Astrocyte (in vitro differentiated cells and primary cell): ENCODE data around the gene TTBK1. TPM values are rescaled to one million over a fixed set of nuclear protein-coding genes. Genes with fewer than 3 reads are reported as not detected.

Experiments used
- DNase-seq: peaks from one replicate; pipeline ENCODE4 v3.0.0-alpha.2; 2010; ENCODE audit warnings: low read depth
- FAIRE-seq: peaks from 2 replicates; lab custom pipeline; 2011; peaks lifted over from hg19 to GRCh38; lab: Jason Lieb, UNC
- H2AFZ ChIP-seq: 2 replicates; pipeline ENCODE4 v1.6.0; 2012; ENCODE audit warnings: low read depth, low read length, inconsistent platforms
- H3K27ac ChIP-seq: 2 replicates; pipeline ENCODE4 v1.5.1; 2011; ENCODE audit warnings: low read depth, low read length, inconsistent platforms
- H3K27me3 ChIP-seq: 2 replicates; pipeline ENCODE4 v1.6.0; 2011; ENCODE audit warnings: low read length, inconsistent platforms; ENCODE audit not compliant: insufficient read depth
- H3K36me3 ChIP-seq: 2 replicates; pipeline ENCODE4 v1.5.1; 2011; ENCODE audit warnings: low read length, inconsistent platforms; ENCODE audit not compliant: insufficient read depth
- H3K4me1 ChIP-seq: 2 replicates; pipeline ENCODE4 v1.5.1; 2011; ENCODE audit warnings: low read length, inconsistent platforms; ENCODE audit not compliant: insufficient read depth
- H3K4me2 ChIP-seq: 2 replicates; pipeline ENCODE4 v1.6.0; 2012; ENCODE audit warnings: low read length, inconsistent platforms
- H3K4me3 ChIP-seq: 2 replicates; pipeline ENCODE4 v1.5.1; 2011; ENCODE audit warnings: low read depth, mild to moderate bottlenecking, low read length, inconsistent platforms; ENCODE audit not compliant: insufficient read depth
- H3K79me2 ChIP-seq: 2 replicates; pipeline ENCODE4 v1.6.0; 2012; ENCODE audit warnings: mild to moderate bottlenecking, low read length, inconsistent platforms; ENCODE audit not compliant: insufficient read depth
- H3K9ac ChIP-seq: 2 replicates; pipeline ENCODE4 v1.6.0; 2012; ENCODE audit warnings: mild to moderate bottlenecking, low read length, inconsistent platforms
- H3K9me3 ChIP-seq: 2 replicates; pipeline ENCODE4 v1.5.1; 2012; ENCODE audit warnings: low read depth, mild to moderate bottlenecking, low read length, inconsistent platforms; ENCODE audit not compliant: insufficient read depth
- H4K20me1 ChIP-seq: 2 replicates; pipeline ENCODE4 v1.6.0; 2012; ENCODE audit warnings: low read length, inconsistent platforms; ENCODE audit not compliant: insufficient read depth
- H3K27ac Mint-ChIP-seq: one replicate; pipeline ENCODE4 v1.8.0; 2021; ENCODE audit warnings: mild to moderate bottlenecking, mixed read lengths; ENCODE audit not compliant: unreplicated experiment
- H3K27me3 Mint-ChIP-seq: one replicate; pipeline ENCODE4 v1.8.0; 2021; ENCODE audit warnings: low read depth, mixed read lengths; ENCODE audit not compliant: unreplicated experiment
- H3K36me3 Mint-ChIP-seq: one replicate; pipeline ENCODE4 v1.8.0; 2021; ENCODE audit warnings: low read depth, mixed read lengths; ENCODE audit not compliant: unreplicated experiment
- H3K4me1 Mint-ChIP-seq: one replicate; pipeline ENCODE4 v1.8.0; 2021; ENCODE audit warnings: low read depth, mixed read lengths; ENCODE audit not compliant: unreplicated experiment
- H3K4me3 Mint-ChIP-seq: one replicate; pipeline ENCODE4 v1.8.0; 2021; ENCODE audit warnings: mild to moderate bottlenecking, moderate library complexity, mixed read lengths; ENCODE audit not compliant: unreplicated experiment
- H3K9me3 Mint-ChIP-seq: one replicate; pipeline ENCODE4 v1.8.0; 2021; ENCODE audit warnings: mild to moderate bottlenecking, mixed read lengths; ENCODE audit not compliant: unreplicated experiment
- CTCF ChIP-seq: IDR thresholded peaks from 2 replicates; pipeline ENCODE4 v1.5.1; 2011; ENCODE audit warnings: low read depth, mild to moderate bottlenecking, inconsistent platforms, low read length, moderate library complexity; ENCODE audit not compliant: insufficient read depth
- EZH2 ChIP-seq: IDR thresholded peaks from 2 replicates; pipeline ENCODE4 v1.6.1; 2012; ENCODE audit warnings: mild to moderate bottlenecking, low read length, inconsistent platforms; ENCODE audit not compliant: insufficient read depth
- total RNA-seq: library from RNA; stranded (reverse); gene quantifications from 2 replicates; pipeline ENCODE4 v1.2.1, GENCODE V29; 2021

Gene TTBK1
- total RNA-seq, 1 donor from 2014 or later, result 0.14 TPM

- no peak for FAIRE-seq
- H3K27ac Mint-ChIP-seq, result no peak overlapping the region
- peaks cover 2% of the 10 kb centered on the region for H3K9me3 Mint-ChIP-seq
Observed at GRCh38 chr6:43283514-43283901, 40.2 kb downstream of the TTBK1 start.

GRCh38 chr6:43283905-43284304, 40.6 kb downstream of the TTBK1 start:
- FAIRE-seq (no peak), DNase-seq (no peak)
- H3K27ac ChIP-seq, result no peak overlapping the region
- H3K4me1 ChIP-seq, result no peaks in the 10 kb centered on the region
- no peak overlapping the region for H3K9ac ChIP-seq
- H3K4me2 ChIP-seq, result no peak overlapping the region
- peaks cover 7% of the 10 kb centered on the region for H3K27me3 ChIP-seq
- no peak overlapping the region for H2AFZ ChIP-seq
- no peaks in the 10 kb centered on the region for H4K20me1 ChIP-seq
- H3K27me3 Mint-ChIP-seq, result peaks cover 34% of the 10 kb centered on the region
- H3K27ac Mint-ChIP-seq, result no peak overlapping the region
- H3K79me2 ChIP-seq, result no peaks in the 10 kb centered on the region
- no peak overlapping the region for H3K4me3 ChIP-seq
- H3K36me3 Mint-ChIP-seq, result no peaks in the 10 kb centered on the region
- no peak overlapping the region for H3K4me3 Mint-ChIP-seq
- TF ChIP-seq CTCF, result no peak
- TF ChIP-seq EZH2, result no peak
- H3K4me1 Mint-ChIP-seq, result peaks cover 13% of the 10 kb centered on the region
- H3K9me3 Mint-ChIP-seq, result peaks cover 2% of the 10 kb centered on the region
- H3K9me3 ChIP-seq, result no peaks in the 10 kb centered on the region
- no peaks in the 10 kb centered on the region for H3K36me3 ChIP-seq

More at GRCh38 chr6:43283514-43283901, 40.2 kb downstream of the TTBK1 start:
- peaks cover under 1% of the 10 kb centered on the region for H3K36me3 Mint-ChIP-seq
- no peak for TF ChIP-seq EZH2
- no peak overlapping the region for H3K4me3 Mint-ChIP-seq
- Histone ChIP-seq H3K4me1 (peaks cover 4% of the 10 kb centered on the region), H3K4me3 (no peak overlapping the region), H3K27me3 (peaks cover 7% of the 10 kb centered on the region), H4K20me1 (no peaks in the 10 kb centered on the region), H3K4me2 (no peak overlapping the region), H3K36me3 (no peaks in the 10 kb centered on the region), H3K9me3 (no peaks in the 10 kb centered on the region), H3K27ac (no peak overlapping the region), H2AFZ (no peak overlapping the region), H3K9ac (no peak overlapping the region), H3K79me2 (no peaks in the 10 kb centered on the region)
- H3K27me3 Mint-ChIP-seq, result peaks cover 36% of the 10 kb centered on the region
- DNase-seq, result no peak
- H3K4me1 Mint-ChIP-seq, result peaks cover 16% of the 10 kb centered on the region

- Mint-ChIP-seq H3K4me1 (peaks cover 13% of the 10 kb centered on the region), H3K4me3 (no peak overlapping the region), H3K27me3 (peaks cover 32% of the 10 kb centered on the region), H3K36me3 (no peaks in the 10 kb centered on the region), H3K27ac (no peak overlapping the region), H3K9me3 (peaks cover 2% of the 10 kb centered on the region)
- Histone ChIP-seq H3K27me3 (peaks cover 7% of the 10 kb centered on the region), H3K9ac (no peak overlapping the region), H3K79me2 (no peaks in the 10 kb centered on the region), H3K9me3 (no peaks in the 10 kb centered on the region), H3K27ac (no peak overlapping the region), H3K4me2 (no peak overlapping the region), H2AFZ (no peak overlapping the region), H3K36me3 (no peaks in the 10 kb centered on the region), H4K20me1 (no peaks in the 10 kb centered on the region), H3K4me3 (no peak overlapping the region), H3K4me1 (no peaks in the 10 kb centered on the region)
- TF ChIP-seq CTCF (no peak), EZH2 (no peak)
- DNase-seq, result no peak
- FAIRE-seq, result no peak
Observed at GRCh38 chr6:43284991-43285781, 41.9 kb downstream of the TTBK1 start.
